Measurements from ENCODE around the gene TELO2.
"Not testable (repeated sequence)": the region's sequence is repeated elsewhere in the genome, so short reads cannot be mapped to it uniquely, and the experiment has no call there.

TELO2 gene

DNA sequence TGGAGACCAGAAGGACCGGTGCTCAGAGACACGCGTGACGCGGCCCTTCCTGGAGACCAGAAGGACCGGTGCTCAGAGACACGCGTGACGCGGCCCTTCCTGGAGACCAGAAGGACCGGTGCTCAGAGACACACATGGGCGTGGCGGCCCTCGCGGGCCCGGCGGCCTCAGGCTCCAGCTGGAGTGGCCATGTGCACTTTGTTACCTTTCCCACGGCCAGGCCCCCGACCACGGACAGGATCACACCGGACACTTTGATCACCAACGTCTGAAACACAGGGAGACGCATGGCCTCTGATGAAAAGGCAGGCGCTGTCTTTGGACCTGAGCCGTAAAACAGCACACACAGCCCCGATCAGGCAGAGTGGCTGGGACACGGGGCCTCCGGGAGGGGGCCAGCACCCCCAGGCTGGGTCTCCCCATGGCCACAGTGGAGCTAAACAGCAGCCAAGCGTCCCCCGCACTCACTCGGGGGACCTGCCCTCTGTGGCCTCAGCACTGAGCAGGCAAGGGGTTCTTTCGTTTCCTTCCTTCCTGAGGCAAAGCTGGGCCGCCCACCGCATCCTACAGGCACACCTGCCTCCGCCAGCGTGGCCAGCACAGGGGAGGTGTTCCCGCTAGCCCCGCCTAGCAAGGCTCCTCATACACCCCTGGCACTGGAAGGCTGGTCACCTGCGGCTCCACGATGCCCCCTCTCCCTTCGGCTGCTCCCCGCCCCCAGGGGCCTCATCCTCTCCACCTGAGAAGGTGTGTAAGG lies 35.5 kb upstream of the TELO2 start:
- no peak for DNase-seq (ENCODE audit: low read depth in 2 of 2)

DNA sequence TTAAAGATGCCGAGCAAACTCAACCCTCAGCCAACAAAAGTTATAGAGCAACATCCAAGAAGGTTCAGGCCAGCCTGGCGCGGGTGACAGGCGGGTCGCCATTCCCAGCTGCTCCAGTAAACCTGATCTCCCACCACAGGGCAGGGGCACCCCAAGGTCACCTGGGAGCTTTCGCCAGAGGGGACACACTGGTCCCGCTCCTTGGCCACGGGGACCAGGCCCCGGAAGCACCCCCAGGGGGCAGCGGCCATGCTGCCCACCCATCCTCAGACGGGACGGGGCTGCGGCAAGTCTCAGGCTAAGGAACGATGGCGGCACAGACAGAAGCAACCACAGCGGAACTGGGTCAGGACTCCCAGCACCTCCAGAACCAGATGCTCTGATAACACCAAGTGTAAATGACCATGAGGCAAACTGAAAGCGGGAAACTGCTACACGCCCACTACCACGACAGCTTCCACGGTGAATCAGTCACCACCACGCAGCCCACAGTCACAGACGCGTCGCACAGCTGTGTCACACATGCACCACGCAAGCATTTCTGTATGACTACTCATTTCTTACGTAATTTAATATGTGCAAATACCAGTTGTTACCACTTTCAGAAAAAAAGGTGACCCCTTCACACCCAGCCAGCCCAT lies 34.7 kb upstream of the TELO2 start:
- DNase-seq (ENCODE audit: low read depth in 2 of 2), result peak; percentile 20 to 45

DNA sequence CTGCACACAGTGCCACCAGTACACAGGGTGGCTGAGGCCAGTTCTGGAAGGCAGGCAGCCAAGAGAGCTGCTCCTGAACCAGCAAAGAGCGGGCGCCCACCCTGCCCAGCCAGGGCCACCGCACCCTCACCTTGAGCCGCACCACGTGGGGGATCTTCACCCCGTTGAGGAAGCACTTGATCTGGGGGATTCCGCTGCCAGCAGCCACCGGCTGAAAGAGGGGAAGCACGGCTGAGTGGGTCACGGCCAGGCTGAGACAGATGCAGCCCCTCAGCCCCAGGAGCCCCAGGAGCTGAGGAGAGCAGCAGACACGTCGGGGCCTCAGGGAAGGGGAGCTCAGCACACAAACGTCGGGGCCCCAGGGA lies 34.2 kb upstream of the TELO2 start:
- DNase-seq (ENCODE audit: low read depth in 2 of 2), result no peak

DNA sequence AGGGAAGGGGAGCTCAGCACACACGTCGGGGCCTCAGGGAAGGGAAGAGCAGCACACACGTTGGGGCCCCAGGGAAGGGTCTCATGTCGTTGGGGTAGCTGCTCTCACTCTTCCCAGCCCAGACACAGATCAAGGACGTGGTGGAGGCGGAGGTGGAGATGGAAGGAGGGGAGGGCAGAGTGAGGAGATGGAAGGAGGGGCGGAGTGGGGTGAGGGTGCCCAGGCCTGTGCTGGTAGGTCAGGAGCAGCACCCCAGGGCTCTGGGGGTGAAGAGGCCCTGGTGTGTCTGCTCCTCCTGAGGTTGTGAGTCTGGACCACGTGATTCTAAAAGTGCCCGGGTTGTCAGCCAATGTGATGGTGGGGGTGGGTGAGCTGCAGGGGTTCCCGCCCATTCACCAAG lies 33.2 kb upstream of the TELO2 start:
- DNase-seq (ENCODE audit: low read depth in 2 of 2), result no peak

DNA sequence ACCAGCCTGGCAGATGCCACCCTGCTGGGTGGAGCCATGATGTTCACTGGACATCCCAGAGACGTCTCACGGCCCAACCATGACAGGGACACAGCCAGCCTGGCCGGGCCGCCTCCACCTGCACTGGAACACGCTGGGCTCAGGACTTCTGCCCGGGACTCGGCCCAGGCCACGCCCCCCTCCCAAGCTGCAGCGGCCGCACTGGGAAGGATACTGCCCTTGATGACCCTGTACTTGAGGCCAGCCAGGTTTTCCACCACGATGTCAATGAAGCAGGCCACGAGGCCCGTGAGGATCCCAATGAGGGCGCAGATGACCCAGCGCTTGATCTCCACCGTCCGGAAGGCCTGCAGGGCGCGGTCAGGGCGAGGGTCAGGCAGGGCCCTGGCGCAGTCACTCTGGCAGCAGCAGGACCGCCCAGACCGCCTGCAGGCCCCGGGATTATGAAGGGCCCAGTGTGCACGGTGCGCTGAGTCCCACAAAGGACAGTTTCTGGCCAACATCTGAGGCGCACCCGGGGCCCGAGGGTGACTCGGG lies 32.5 kb upstream of the TELO2 start:
- DNase-seq (ENCODE audit: low read depth in 2 of 2), result no peak

DNA sequence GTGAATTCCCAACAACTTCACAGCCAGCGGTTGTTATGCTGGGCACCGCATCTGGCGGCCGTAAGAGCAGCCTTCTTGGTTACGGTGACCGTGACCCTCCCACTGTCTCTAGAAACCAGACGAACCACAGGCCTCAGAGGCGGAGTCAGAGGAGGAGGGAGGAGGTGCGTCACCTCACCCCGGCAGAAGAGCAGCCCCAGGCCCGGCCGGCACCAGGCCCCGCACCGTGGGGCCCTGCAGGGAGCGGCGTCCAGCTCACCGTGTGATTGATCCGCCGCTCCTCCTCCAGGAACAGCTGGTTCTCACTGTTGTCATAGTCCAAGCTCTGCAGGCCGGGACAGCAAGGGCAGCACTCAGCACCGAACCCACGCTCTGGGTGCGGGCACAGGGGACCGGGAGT lies 32.0 kb upstream of the TELO2 start:
- DNase-seq (ENCODE audit: low read depth in 2 of 2), result no peak

DNA sequence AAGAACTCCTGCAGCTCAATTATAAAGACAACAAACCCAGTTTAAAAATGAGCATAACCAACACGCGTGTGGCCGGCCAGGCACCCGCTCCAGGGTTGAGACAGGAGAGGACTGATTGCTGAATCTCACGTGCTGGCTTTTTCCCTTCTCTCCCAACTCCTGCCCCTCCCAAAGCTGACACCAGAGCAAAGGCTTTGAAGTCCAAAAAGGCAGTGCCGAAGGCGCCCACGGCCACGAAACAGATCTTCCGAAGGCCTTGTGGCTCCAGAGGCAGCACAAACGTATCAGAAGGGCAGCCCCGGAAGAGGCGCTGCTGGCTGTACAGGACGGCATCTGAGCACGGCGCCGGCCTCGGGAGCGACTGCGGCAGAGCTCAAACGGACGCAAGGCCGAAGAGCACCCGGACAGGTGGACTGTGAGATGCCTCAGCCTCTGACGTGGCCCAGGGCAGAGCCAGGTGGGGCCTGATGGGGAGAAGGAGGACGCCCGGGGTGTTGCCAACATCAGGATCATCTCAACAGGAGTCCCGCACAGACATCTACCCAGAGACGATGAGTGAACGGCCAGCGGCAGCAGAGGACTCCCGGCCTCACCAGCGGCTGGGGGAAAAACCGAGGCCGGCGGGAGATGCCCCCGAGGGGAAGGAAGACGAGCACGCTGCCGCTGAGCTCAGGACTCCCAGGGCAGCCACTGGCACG lies 28.8 kb upstream of the TELO2 start:
- no peak for DNase-seq (ENCODE audit: low read depth in 2 of 2)

DNA sequence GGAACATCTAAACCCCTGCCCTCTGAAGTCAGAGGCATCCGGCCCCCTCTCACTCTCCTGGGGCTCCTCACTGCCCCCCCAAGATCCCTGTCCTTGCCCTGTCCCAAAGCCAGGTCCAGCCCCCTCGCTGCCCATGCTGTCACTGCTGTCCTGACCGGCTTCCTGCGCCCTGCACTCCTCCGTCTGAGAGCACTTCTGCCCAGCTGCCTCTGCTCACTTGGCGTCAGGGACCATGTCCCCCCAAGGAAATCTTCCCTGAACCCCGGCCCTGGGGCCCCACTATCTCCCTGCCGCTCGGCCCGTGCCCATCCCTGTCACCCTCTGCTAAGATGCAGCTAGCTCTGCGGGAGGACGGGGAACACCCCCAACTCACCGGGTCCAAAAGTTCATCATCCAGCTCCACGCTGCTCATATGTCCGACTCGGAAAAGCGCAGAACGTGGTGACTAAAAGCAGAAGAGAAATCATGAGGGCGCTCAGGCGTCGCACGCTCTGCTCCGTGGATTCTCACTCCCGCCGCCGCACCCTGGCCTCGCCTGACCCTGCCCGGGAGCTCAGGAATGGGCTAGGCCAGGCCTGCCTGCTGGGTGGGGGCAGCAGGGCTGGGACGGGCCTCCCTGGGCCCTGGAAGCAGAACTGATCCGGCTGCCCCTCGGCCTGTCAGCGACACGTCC lies 28.1 kb upstream of the TELO2 start:
- DNase-seq (ENCODE audit: low read depth in 2 of 2), result no peak

DNA sequence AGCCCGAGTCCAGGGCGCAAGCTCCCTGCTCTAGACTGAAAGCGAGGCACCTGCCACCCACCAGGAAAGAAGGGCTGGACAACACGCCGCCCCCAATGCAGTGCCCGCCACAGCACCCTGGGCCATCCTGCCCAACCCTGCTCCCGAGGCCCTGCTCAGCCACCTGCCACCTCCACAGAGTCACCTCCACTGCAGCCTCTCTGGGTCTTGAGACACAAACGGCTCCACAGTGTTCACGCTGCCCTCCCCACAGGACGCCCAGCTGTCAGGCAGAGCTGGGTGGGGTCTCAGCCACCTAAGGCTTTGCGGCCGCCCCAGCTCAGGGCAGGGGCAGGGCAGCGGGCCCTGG lies 27.6 kb upstream of the TELO2 start:
- DNase-seq (ENCODE audit: low read depth in 2 of 2), result no peak

DNA sequence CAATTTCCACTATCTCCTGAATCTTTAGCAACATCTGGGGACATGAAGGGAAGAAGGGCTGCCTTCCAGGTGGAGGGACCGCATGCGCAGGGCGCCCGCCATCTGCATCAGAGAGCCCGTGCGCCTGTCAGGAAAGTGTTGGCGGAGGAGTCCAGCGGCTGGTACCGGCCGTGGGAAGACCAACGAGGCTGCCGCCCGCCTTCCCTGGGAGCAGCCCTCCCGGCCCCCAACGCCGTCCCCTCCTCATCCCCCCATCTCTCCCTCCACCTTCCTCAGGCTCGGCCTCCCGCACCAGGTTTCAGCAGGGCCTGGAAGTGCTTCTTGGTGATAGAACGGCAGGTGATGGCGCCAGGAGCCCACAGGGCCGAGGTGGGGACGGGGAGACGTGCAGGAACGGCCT lies 27.1 kb upstream of the TELO2 start:
- no peak for DNase-seq (ENCODE audit: low read depth in 2 of 2)

DNA sequence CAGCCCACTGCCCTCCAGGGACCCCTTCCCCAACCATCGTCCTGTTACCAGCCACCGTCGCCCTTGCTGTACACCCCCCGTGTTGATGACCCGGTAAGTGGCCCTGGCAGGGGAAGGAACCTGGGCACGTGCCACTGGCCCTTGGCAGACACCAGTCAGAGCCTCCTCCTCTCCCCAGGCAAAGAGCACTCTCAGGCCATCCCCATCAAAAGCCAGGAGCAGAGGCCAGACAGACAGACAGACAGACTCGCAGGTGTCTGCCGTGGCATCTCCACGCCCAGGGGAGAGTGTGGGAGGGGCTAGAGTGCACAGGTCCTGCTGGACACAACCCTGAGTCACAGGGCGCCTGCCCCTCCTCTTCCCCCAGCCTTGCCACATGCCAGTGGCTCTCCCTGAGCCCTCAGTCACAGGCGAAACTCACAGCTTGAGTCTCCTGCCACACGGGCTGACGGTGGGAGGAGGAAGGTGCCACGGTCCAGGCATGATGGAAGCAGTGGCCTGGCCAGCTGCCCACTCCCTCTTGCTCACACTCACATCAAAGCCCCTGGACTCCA lies 26.1 kb upstream of the TELO2 start:
- DNase-seq (ENCODE audit: low read depth in 2 of 2), result no peak

DNA sequence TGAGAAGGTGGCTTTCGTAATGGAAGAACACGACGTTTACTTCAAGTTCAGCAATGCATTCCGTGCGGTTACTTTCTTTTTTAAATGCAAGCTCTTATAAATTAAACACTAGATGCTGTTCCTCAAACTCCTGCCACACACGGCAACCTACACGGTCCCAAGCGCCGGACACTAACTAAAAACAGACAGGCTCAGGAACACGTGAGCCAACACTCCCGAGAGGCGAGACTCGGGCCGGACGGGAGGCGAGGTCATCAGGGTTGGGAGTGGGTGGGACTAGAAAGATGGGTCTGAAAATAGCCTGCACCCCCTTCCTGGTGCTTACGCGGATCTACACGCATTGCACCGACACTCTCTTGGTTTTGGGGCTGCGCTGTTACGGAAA lies 24.7 kb upstream of the TELO2 start:
- DNase-seq (ENCODE audit: low read depth in 2 of 2), result no peak

DNA sequence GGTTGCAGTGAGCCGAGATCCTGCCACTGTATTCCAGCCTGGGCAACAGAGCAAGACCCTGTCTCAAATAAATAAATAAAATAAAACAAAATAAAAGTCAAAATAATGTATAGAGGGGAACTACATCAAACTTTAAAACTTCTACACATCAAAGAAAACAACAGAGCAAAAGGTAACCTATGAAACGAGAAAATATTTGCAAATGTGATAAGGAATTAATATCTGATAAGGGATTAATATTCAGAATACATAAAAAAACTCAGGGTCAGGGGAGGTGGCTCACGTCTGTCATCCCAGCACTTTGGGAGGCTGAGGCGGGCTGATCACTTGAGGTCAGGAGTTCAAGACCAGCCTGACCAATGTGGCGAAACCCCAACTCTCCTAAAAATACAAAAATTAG lies 24.0 kb upstream of the TELO2 start:
- not testable (repeated sequence) for DNase-seq (ENCODE audit: low read depth in 2 of 2)

DNA sequence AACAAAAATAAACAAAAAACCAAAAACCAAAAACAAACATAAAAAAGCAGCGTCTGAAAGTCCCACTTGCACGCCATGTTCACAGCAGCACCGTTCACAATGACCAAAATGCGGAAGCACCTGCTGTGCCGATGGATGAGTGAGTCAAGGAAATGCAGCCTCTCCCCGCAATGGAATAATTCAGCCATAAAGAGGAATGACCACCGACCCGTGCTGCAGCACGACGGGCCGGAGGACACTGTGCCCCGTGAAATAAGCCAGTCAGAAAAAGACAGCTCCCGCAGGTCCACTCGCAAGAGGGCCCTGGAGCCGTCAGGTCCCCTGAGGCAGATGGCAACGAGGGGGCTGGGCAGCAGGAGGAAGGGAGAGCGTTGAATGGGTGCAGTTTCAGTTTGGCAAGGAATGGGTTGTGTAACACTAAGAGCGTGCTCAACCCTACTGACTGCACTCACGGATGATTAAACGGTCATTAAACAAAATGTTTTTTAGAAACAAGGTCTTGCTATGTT lies 23.4 kb upstream of the TELO2 start:
- no peak for DNase-seq (ENCODE audit: low read depth in 2 of 2)

DNA sequence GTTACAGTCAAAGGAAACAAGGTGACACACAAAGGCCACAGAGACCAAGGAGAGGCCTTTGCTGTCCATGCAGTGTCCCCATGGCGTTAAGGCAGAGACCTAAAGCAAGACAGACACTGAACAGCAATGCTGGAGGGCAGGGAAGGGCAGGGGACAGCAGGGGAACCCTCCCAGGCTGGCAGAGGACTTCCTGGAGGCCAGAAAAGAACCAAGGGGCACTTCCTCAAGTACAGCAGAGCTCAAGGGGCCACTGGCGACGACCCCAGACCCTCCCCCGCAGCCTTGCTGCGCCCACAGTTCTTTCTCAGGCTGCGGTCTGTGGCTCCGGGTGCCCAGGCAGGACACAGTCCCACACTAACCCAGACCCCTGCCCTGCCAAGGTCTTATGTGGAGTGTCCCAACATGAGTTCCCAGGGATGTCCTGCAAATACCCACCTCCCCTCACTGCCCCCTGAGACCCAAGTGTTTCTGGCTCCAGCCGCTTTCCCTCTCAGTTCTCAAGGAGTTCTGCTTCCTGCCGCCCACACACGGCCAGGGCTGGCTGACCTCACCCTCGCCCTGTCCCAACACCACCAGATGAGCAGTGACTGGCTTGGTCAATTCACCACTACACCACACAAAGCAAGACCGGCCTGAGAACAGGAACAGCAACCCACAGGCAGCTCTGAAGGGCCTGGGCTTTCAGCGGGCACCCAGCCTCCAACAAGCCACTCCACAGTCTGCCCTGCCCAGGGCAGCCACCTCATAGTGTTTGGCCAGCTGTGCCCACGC lies 22.5 kb upstream of the TELO2 start:
- DNase-seq (ENCODE audit: low read depth in 2 of 2), result no peak

DNA sequence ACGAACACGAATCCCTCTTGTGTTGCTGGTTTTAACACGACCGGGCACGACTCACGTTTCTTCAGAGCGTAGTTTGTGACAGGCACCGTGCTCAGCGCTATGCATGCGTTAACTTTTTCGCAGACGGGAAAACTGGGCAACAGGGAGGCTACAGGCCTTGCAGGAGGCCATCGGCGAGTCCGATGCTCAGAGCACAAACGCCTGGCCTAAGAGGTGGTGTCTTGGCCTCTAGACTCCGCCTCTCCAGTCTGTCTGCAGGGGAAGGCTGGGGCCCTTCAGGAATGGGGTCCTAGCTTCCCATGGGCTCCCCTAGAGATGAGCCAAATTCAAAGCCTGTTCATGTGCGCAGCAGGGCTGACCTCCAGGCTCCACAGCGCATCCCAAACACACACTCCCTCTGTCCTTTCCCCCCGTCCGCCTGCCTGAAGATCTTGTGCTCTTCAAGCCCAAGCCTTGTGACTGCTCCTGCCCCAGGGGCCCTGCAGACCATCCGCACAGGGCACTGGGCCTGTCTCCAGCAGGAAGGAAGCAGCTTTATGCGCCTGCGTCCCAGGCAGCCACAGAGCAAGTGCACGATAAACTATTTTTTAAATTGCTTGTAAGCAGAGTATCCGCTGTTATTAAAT lies 21.5 kb upstream of the TELO2 start:
- no peak for DNase-seq (ENCODE audit: low read depth in 2 of 2)

DNA sequence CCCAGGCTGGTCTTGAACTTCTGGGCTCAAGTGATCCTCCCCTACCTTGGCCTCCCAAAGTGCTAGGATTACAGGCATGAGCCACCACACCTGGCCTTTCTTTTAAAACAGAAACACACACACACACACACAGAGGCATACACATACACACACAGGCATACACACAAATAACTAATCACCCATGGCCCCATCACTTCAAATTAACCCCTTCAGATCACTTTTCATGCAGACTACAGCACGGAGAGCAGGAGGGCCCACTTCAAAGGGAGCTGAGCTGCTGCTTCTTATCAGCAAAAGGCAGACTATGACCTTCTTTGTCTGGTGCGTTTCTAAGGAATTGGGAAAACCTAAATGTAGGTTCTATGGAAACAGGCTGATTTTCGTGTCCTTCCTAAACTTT lies 20.2 kb upstream of the TELO2 start:
- no peak for DNase-seq (ENCODE audit: low read depth in 2 of 2)

DNA sequence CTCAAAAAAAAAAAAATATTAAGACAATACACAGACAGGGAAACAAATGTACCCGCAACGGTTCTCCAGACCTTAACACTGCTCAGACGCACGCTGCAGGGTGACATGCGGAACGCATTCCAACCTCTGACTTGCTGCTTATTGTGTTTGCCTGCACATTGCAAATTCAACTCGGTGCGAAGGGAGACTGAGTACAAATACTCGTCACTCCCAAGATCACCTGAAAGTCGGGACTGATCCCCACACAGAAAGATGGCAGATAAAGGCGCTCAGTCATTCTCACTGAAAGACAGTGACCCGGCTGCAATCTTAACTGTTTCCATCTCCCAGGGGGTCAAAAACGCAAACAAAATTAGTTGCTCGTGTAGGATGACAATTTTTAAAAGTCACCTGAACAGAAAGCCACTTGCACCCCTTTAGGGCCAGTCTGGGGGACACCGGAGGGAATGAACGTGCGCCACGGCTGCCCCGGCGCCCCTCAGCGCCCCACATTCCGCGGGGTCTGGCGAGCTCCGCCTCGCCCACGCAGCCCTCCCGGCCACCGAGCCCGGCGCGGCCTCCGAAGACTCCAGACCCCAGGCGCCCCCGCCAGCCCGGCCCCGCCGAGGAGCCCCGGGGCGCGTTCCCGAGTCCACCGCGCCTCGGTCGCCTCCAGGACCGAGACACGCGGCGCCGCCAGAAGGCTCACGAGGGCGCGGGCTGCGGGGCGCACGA lies 18.9 kb upstream of the TELO2 start:
- no peak for DNase-seq (ENCODE audit: low read depth in 2 of 2)

DNA sequence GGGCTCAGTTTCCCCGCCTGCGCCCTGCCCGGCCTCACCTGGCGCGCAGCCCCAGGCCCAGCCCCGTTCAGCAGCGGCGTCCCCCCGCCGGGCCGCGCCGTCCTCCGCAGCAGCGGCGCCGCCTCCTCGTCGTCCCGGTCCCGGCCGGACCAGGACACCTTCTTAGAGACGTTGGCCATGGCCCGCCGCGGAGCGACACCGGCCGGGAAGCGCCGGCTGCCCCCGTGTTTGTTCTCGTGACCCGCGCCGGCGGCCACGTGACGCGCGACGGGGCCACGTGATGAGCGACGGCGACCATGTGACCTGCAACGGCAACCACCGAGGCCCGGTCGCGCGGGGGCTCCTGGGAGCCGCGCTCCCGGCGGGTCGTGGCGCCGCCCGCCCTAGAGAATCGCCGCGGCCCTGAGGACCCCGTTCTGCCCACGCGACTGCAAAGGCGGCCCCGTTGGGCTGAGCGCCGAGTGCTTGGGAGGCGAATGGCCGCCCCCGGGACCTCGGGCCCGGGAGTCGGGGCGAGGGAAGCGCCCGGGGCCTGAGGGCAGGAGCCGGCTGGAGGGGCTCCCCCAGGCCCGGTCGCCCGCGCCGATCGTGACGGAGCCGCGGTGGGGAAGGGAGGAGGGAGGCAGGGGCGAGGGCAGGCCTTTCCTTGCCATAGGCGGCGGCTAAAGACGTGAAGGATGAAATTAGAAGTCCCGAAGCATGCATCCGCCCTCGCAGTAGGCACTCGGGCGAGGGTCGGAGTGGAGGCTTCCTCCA lies 18.2 kb upstream of the TELO2 start, which contains the start of gene CLCN7:
CLCN7 (minus strand) TSS at position 233 of the 756 bp plus-strand sequence; CDS start at position 179, 54 bp downstream.
- DNase-seq (ENCODE audit: low read depth in 2 of 2), result peak; percentile 86 to 87
